Suppressor macrophage (primary cell): ENCODE measurements around the gene LCE2C.
A peak's percentile ranks its signal among the peaks of the same experiment; 100 is the strongest.
"Not testable (repeated sequence)": the region's sequence is repeated elsewhere in the genome, so short reads cannot be mapped to it uniquely, and the experiment has no call there.

ENCODE experiments used
- DNase-seq, 4 experiments: peaks; one replicate each; pipeline ENCODE4 v3.0.0-alpha.2; 2020 to 2022
- total RNA-seq, 17 experiments: gene quantifications; one replicate each; lab custom pipeline; 2026; ENCODE audit warnings: mixed read lengths in 6 of 17, inconsistent platforms in 3 of 17; lab: John Stamatoyannopoulos, UW

LCE2C gene, protein sequence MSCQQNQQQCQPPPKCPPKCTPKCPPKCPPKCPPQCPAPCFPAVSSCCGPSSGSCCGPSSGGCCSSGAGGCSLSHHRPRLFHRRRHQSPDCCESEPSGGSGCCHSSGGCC
- total RNA-seq, result 0 to 0.11 (median 0) reads per million in 17 experiments

- not testable (repeated sequence) for DNase-seq
Measured at GRCh38 chr1:152674983-152675382, at the start of gene LCE2C. LCE2C (plus strand) TSS chr1:152675279; CDS start chr1:152676016, 737 bp downstream.

DNA sequence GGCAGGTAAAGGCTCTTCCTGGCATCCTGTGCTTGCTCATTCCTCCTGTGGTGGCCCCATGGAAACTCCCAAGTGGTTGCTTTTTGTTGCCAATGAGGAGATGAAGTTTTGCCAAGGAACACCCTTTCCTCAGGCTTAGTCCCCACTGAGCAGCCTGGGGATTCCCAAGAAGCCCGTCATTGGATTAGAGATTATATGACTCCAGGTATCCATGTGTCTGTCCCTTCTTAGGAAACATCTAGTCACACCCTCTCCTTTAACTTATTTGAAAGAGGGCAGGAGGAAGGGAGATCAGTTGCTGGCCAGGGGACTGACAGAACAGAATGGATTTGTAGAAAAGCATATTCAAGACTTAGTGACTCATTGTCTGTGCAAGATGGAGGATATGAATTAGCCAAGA is 48.3 kb upstream of the LCE2C start:
- peak in 1 of 4 experiments; percentile 0 for DNase-seq

- peak in 1 of 4 experiments; percentile 0 for DNase-seq
Measured at GRCh38 chr1:152630596-152630995, 44.5 kb upstream of the LCE2C start.

GRCh38 chr1:152640351-152640750 is 34.7 kb upstream of the LCE2C start:
- DNase-seq, result no peak

GRCh38 chr1:152643945-152644344 is 31.1 kb upstream of the LCE2C start:
- DNase-seq, result no peak

DNA sequence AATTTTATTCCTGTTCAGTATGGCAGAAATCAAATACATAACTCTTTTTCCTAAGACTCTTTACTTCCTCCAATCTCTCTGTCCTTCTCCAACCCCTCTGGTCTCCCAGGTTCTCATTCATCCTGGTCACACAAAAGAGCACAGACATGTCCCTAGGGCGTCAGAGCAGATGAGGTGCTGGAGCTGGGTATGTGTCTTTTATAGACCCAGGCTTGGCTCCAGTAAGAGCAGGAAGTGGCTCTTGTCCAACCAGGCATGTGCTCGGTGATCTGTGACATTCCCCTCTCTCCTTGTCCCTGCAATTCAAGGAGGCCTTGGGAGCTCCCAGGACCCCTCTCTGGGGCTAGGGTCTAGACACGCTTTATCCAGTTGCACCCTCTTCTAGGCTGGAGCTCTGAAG is 29.9 kb upstream of the LCE2C start:
- no peak for DNase-seq

- no peak for DNase-seq
Measured at GRCh38 chr1:152646656-152647055, 28.4 kb upstream of the LCE2C start.

- DNase-seq, result peak; percentile 65 to 84 (median 81)
Measured at GRCh38 chr1:152654110-152654509, 21.0 kb upstream of the LCE2C start.

- no peak for DNase-seq
Measured at GRCh38 chr1:152656459-152656858, 18.6 kb upstream of the LCE2C start.

GRCh38 chr1:152657677-152658076 is 17.4 kb upstream of the LCE2C start:
- no peak for DNase-seq

DNA sequence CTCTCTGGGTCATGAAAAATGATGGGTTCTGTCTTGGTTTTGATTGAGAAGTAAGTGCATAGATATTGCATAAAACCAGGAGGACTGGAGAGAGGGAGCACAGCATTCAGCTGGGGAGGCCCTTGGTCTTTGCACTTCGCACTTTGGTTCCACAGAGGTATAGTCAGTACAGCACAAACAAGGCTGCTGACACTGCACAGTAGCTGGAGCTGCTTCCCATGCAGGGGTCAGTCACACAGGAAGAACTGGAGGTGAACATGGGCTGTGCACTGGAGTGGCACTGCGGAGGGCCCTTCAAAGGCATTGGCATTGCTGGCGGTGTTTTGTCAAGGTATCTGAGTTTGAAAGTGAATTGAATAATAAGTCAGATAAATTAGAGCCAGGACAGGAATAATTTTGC is 16.4 kb upstream of the LCE2C start:
- no peak for DNase-seq

- DNase-seq, result no peak
Measured at GRCh38 chr1:152663098-152663497, 12.0 kb upstream of the LCE2C start, which contains the start of gene LCE2D. LCE2D (plus strand) TSS chr1:152663380; CDS start chr1:152664106, 726 bp downstream.

DNA sequence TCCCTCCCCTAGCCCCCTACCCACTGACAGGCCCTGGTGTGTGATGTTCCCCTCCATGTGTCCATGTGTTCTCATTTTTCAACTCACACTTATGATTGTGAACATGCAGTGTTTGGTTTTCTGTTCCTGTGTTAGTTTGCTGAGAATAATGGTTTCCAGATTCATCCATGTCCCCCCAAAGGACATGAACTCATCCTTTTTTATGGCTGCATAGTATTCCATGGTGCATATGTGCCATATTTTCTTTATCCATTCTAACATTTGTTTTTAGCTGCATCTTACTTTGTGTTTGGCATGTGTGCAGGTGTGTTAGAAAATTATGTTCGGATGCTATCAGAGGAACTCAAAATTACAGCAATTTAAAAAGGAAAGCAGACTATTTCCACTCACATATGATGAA is 8.9 kb upstream of the LCE2C start:
- not testable (repeated sequence) for DNase-seq

- DNase-seq, result no peak
Measured at GRCh38 chr1:152667648-152668047, 7.4 kb upstream of the LCE2C start.

DNA sequence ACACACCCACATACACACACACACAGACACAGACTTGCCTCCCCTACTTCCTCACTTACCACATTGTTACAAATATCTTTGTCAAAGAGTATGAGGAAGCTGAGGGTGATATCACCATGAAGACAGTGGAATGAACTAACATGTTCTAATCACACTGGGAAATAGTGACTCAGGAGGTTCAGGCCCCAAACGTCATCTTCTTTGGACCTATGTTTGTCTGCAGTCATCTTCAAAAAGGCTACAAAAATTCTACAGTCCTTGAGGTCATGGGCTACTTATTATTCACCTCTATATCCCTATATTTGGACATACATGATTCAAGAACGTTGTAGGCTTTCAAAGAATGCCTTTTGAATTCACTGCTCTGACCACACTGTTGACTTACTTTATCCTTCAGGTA is 2.1 kb upstream of the LCE2C start:
- peak in 3 of 4 experiments; percentile 2 to 10 (median 7) for DNase-seq

- no peak for DNase-seq
Measured at GRCh38 chr1:152679459-152679858, 4.4 kb downstream of the LCE2C start.

GRCh38 chr1:152681616-152682015 is 6.5 kb downstream of the LCE2C start:
- no peak for DNase-seq

DNA sequence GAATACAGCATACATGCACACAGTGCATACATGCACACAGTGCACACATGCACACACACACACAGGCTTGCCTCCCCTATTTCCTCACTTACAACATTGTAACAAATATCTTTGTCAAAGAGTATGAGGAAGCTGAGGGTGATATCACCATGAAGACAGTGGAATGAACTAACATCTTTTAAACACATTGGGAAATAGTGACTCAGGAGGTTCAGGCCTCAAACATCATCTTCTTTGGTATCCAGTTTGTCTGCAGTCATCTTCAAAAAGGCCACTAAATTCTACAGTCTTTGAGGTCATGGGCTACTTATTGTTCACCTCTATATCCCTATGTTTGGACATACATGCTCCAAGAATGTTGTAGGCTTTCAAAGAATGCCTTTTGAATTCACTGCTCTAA is 8.8 kb downstream of the LCE2C start:
- DNase-seq, result peak in 2 of 4 experiments; percentile 2 to 10

- DNase-seq, result not testable (repeated sequence)
Measured at GRCh38 chr1:152685823-152686222, 10.7 kb downstream of the LCE2C start, which contains the start of gene LCE2B. LCE2B (plus strand) TSS chr1:152686123; CDS start chr1:152686844, 721 bp downstream.

GRCh38 chr1:152697701-152698600 is 22.9 kb downstream of the LCE2C start, which contains the start of gene LCE2A:
LCE2A (plus strand) TSS chr1:152698345; CDS start chr1:152698902, 557 bp downstream.
- DNase-seq, result no peak

DNA sequence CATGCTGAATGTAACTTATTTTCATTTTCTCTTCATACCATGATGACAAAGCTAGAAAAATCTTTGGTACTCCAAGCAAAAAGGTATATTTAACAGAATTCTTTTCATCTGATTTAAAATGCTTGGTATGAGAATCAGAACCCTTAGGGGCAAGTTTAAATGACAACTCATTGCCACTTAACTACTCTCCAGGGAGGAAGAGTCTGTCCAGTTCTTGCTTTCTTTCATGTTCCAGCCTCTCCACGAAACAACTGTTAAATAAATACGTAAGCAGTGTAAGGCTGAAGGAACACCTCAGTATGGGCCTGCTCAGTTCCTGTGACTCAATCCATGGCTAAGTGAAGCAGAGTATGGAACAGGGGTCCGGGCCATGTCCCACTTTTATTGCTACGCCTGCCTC is 24.7 kb downstream of the LCE2C start:
- DNase-seq, result no peak

- DNase-seq, result no peak
Measured at GRCh38 chr1:152707860-152708259, 32.8 kb downstream of the LCE2C start, which contains the start of gene LCE4A. LCE4A (plus strand) TSS chr1:152708160; CDS start chr1:152709076, 916 bp downstream.

GRCh38 chr1:152718238-152718637 is 43.2 kb downstream of the LCE2C start:
- no peak for DNase-seq
